Colonic mucosa (tissue), 4 donors: ENCODE results near the gene STON2. TPM values are rescaled to one million over a fixed set of nuclear protein-coding genes. Genes with fewer than 3 reads are reported as not detected.

ENCODE experiments used
- DNase-seq: peaks from one replicate; pipeline ENCODE4 v3.0.0-alpha.2; 2020
- H3K27ac ChIP-seq: fragments of 200-600 bp; one replicate; pipeline ENCODE4 v1.8.0; 2021
- H3K27me3 ChIP-seq: fragments of 200-600 bp; one replicate; pipeline ENCODE4 v1.8.0; 2021
- H3K36me3 ChIP-seq: fragments of 200-600 bp; one replicate; pipeline ENCODE4 v1.8.0; 2021
- H3K4me1 ChIP-seq: fragments of 200-600 bp; one replicate; pipeline ENCODE4 v1.8.0; 2021; ENCODE audit warnings: mild to moderate bottlenecking
- H3K4me3 ChIP-seq: fragments of 200-600 bp; one replicate; pipeline ENCODE4 v1.8.0; 2021
- H3K9ac ChIP-seq, 2 donors: one replicate each; pipeline ENCODE4 v1.7.0; 2013; ENCODE audit warnings: control low read depth in 2 of 2, low read depth in 2 of 2, low read length in 2 of 2
- H3K9me3 ChIP-seq: fragments of 200-600 bp; one replicate; pipeline ENCODE4 v1.8.0; 2021
- CTCF ChIP-seq: fragments of 200-600 bp; IDR thresholded peaks from one replicate; pipeline ENCODE4 v1.8.0; 2022; ENCODE audit warnings: antibody characterized with exemption, mild to moderate bottlenecking
- intact Hi-C: fragments of 100-400 bp; cut with DNase I; formaldehyde crosslinking; loops from one replicate; pipeline ENCODE4 v1.14.1; 2022
- total RNA-seq, 2 donors: library from RNA; stranded (reverse); fragmentation: NEBNext Ultra II Directional in 1 of 2; extraction: Animal tissue kit (Norgen Biotek cat#: 25700) in 1 of 2; gene quantifications; one replicate each; pipeline ENCODE4 v1.2.1, GENCODE V29; 2021
- donor health status: healthy.
- donor health status: DM: no; HTN: no; CAD: no.
- donor health status: DM: no; HTN: no; CAD: no.

The STON2 gene
- total RNA-seq, 2 donors from 2014 or later: 12.7 to 15.1 TPM

GRCh38 chr14:81273961-81274575 is 126.1 kb downstream of the STON2 start:
- Histone ChIP-seq H3K27ac (no peak overlapping the region), H3K9me3 (no peaks in the 10 kb centered on the region), H3K36me3 (no peaks in the 10 kb centered on the region), H3K4me1 (no peaks in the 10 kb centered on the region), H3K4me3 (no peak overlapping the region), H3K27me3 (no peaks in the 10 kb centered on the region), H3K9ac (no peak overlapping the region)
- DNase-seq: no peak
- TF ChIP-seq CTCF: no peak
- intact Hi-C loops: no loop called here

- intact Hi-C loops: no loop called here
- TF ChIP-seq CTCF: no peak
These were observed 126.6 kb downstream of the STON2 start for GRCh38 chr14:81273521-81273920.

GRCh38 chr14:81272317-81272716 is 127.8 kb downstream of the STON2 start:
- no peaks in the 10 kb centered on the region for H3K4me1 ChIP-seq
- no peak overlapping the region for H3K4me3 ChIP-seq
- no peak for TF ChIP-seq CTCF
- no peaks in the 10 kb centered on the region for H3K27me3 ChIP-seq
- no peak overlapping the region for H3K9ac ChIP-seq
- H3K27ac ChIP-seq: no peak overlapping the region
- no peaks in the 10 kb centered on the region for H3K36me3 ChIP-seq
- no peaks in the 10 kb centered on the region for H3K9me3 ChIP-seq
- intact Hi-C loops: no loop called here
- no peak for DNase-seq

More at GRCh38 chr14:81273521-81273920, 126.6 kb downstream of the STON2 start:
- no peaks in the 10 kb centered on the region for H3K9me3 ChIP-seq
- no peak for DNase-seq
- H3K4me1 ChIP-seq: no peaks in the 10 kb centered on the region
- H3K27ac ChIP-seq: no peak overlapping the region
- H3K4me3 ChIP-seq: no peak overlapping the region
- H3K36me3 ChIP-seq: no peaks in the 10 kb centered on the region
- H3K9ac ChIP-seq: no peak overlapping the region
- H3K27me3 ChIP-seq: no peaks in the 10 kb centered on the region

- no peaks in the 10 kb centered on the region for H3K27me3 ChIP-seq
- no peak for TF ChIP-seq CTCF
- H3K4me1 ChIP-seq: no peaks in the 10 kb centered on the region
- H3K9ac ChIP-seq: no peak overlapping the region
- no peaks in the 10 kb centered on the region for H3K9me3 ChIP-seq
- H3K4me3 ChIP-seq: no peak overlapping the region
- intact Hi-C loops: loop anchor here (2.0 kb wide), 1 partner anchor 183 kb away; no protein-coding TSS in a partner anchor
- no peaks in the 10 kb centered on the region for H3K36me3 ChIP-seq
- no peak for DNase-seq
- H3K27ac ChIP-seq: no peak overlapping the region
These were observed 130.1 kb downstream of the STON2 start for GRCh38 chr14:81269979-81270375.

- Histone ChIP-seq H3K4me1 (no peaks in the 10 kb centered on the region), H3K9ac (no peak overlapping the region), H3K9me3 (no peaks in the 10 kb centered on the region), H3K27me3 (no peaks in the 10 kb centered on the region), H3K4me3 (no peak overlapping the region), H3K27ac (no peak overlapping the region), H3K36me3 (no peaks in the 10 kb centered on the region)
- peak; percentile 78 for TF ChIP-seq CTCF
- intact Hi-C loops: no loop called here
- peak; percentile 49 for DNase-seq
These were observed 130.8 kb downstream of the STON2 start for GRCh38 chr14:81269100-81269978.
